ENCODE results near the gene LY9.

DNA sequence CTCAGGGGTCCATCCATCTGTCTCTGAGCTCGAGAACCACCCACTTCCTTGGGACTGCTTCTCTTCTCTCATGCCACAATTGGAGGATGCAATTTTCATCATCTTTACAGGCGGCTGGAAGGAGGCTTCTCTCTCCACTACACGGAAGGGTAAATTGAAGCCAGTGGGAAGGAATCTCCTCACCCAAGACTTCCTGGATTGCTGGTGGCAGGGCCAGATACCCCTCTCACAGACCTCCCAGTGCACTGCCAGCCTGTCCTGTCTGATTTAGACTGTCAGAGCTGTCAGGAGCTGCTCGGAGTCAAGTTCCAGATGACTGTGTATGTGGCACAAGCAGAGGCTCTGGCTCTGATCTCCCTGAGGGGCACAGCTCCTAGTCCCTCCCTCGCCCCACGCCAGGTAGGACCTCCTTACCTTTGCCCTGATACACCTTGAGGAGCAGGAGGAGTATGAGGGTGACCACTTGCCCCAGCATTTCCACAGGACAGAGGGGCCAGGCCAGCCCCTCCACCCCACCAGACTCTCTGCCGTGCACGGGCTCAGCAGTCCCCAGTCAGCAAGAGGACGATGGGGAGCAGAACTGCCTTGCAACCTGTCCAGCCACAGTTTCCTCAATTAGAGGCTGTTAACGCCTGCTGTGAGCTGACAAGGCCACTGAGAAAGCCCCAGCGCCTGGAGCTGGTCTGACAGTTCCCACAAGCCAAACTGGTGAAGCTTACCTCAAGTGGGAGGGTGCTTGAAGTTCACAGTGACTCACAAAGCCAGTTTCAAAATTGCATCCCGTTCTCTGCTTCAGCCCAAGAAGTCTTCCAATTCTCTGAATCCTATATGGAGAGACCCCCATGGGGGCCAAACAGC, 66.5 kb downstream of the LY9 start, which contains the start of gene CD244:
- no peak for TF ChIP-seq POLR2A (IDR thresholded peaks at IDR 0.05; ENCODE audit: extremely low read depth, insufficient read length)
- TF ChIP-seq, protein P1, sequence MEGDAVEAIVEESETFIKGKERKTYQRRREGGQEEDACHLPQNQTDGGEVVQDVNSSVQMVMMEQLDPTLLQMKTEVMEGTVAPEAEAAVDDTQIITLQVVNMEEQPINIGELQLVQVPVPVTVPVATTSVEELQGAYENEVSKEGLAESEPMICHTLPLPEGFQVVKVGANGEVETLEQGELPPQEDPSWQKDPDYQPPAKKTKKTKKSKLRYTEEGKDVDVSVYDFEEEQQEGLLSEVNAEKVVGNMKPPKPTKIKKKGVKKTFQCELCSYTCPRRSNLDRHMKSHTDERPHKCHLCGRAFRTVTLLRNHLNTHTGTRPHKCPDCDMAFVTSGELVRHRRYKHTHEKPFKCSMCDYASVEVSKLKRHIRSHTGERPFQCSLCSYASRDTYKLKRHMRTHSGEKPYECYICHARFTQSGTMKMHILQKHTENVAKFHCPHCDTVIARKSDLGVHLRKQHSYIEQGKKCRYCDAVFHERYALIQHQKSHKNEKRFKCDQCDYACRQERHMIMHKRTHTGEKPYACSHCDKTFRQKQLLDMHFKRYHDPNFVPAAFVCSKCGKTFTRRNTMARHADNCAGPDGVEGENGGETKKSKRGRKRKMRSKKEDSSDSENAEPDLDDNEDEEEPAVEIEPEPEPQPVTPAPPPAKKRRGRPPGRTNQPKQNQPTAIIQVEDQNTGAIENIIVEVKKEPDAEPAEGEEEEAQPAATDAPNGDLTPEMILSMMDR (IDR thresholded peaks at IDR 0.05; ENCODE audit: low read depth, low read length), result no peak

Measured in NB4 (cell line).